Activated T-cell treated with anti-CD3 and anti-CD28 coated beads, Interleukin-2, amount 50 U/mL, for 48 hours (primary cell): ENCODE measurements around the gene TSPAN18.
"Not testable (repeated sequence)": the region's sequence is repeated elsewhere in the genome, so short reads cannot be mapped to it uniquely, and the experiment has no call there.

ENCODE experiments used
- DNase-seq, 2 experiments: peaks; one replicate each; pipeline ENCODE4 v3.0.0-alpha.2; 2020

Gene TSPAN18

GRCh38 chr11:44854086-44854485 lies 127.3 kb downstream of the TSPAN18 start:
- DNase-seq: no peak

GRCh38 chr11:44854741-44855492 lies 128.2 kb downstream of the TSPAN18 start:
- DNase-seq: no peak

- DNase-seq: peak; percentile 36 to 49
Observed at GRCh38 chr11:44855493-44855849, 128.7 kb downstream of the TSPAN18 start.

- DNase-seq: no peak
Observed at GRCh38 chr11:44857490-44858090, 130.8 kb downstream of the TSPAN18 start.

- DNase-seq: no peak
Observed at GRCh38 chr11:44858796-44859527, 132.2 kb downstream of the TSPAN18 start.

- no peak for DNase-seq
Observed at GRCh38 chr11:44859528-44859925, 132.8 kb downstream of the TSPAN18 start.

- no peak for DNase-seq
Observed at GRCh38 chr11:44860346-44860745, 133.6 kb downstream of the TSPAN18 start.

GRCh38 chr11:44861849-44862557 lies 135.2 kb downstream of the TSPAN18 start:
- DNase-seq: peak; percentile 88 to 90

- no peak for DNase-seq
Observed at GRCh38 chr11:44862558-44863101, 135.9 kb downstream of the TSPAN18 start.

- DNase-seq: no peak
Observed at GRCh38 chr11:44863231-44863630, 136.5 kb downstream of the TSPAN18 start.

GRCh38 chr11:44865866-44866272 lies 139.1 kb downstream of the TSPAN18 start:
- no peak for DNase-seq

GRCh38 chr11:44866286-44866685 lies 139.5 kb downstream of the TSPAN18 start:
- no peak for DNase-seq

- no peak for DNase-seq
Observed at GRCh38 chr11:44868021-44868420, 141.3 kb downstream of the TSPAN18 start.

GRCh38 chr11:44868455-44869421 lies 142.0 kb downstream of the TSPAN18 start:
- DNase-seq: no peak

- DNase-seq: no peak
Observed at GRCh38 chr11:44870181-44870580, 143.4 kb downstream of the TSPAN18 start.

- DNase-seq: no peak
Observed at GRCh38 chr11:44870615-44871176, 143.9 kb downstream of the TSPAN18 start.

GRCh38 chr11:44871682-44872081 lies 144.9 kb downstream of the TSPAN18 start:
- DNase-seq: not testable (repeated sequence)

- DNase-seq: no peak
Observed at GRCh38 chr11:44872556-44872955, 145.8 kb downstream of the TSPAN18 start.

- no peak for DNase-seq
Observed at GRCh38 chr11:44873537-44873936, 146.8 kb downstream of the TSPAN18 start.

GRCh38 chr11:44874284-44874683 lies 147.5 kb downstream of the TSPAN18 start:
- DNase-seq: no peak

GRCh38 chr11:44875037-44875436 lies 148.3 kb downstream of the TSPAN18 start:
- DNase-seq: no peak
